ENCODE data around the gene HIP1. TPM values are rescaled to one million over a fixed set of nuclear protein-coding genes. Genes with fewer than 3 reads are reported as not detected.

Gene HIP1
- total and polyA plus RNA-seq, 2 of the 13 experiments (the other 11 are each of a cell fraction or from before 2014, with no cell fraction given): 4.5 to 6.2 TPM

GRCh38 chr7:75653651-75654050 lies 85.1 kb downstream of the HIP1 start (continued):
- no peak for TF ChIP-seq HNF1A (IDR thresholded peaks at IDR 0.05; ENCODE audit: low read depth)
- no peak for TF ChIP-seq HNF1A (CRISPR knock-in tag; IDR thresholded peaks at IDR 0.05; ENCODE audit: borderline replicate concordance)
- no peak for TF ChIP-seq ARNTL (CRISPR knock-in tag; IDR thresholded peaks at IDR 0.05)
- no peak for TF ChIP-seq HMGA1 (CRISPR knock-in tag; conservative IDR thresholded peaks at IDR 0.05)
- TF ChIP-seq ZNF740 (CRISPR knock-in tag; IDR thresholded peaks at IDR 0.05): no peak
- no peak for TF ChIP-seq KLF13 (CRISPR knock-in tag; IDR thresholded peaks at IDR 0.05)
- TF ChIP-seq IRF2 (CRISPR knock-in tag; IDR thresholded peaks at IDR 0.05): no peak
- TF ChIP-seq ERF (CRISPR knock-in tag; IDR thresholded peaks at IDR 0.05): no peak
- no peak for TF ChIP-seq ZNF136 (CRISPR knock-in tag; IDR thresholded peaks at IDR 0.05; ENCODE audit: low read depth)
- TF ChIP-seq ZNF33B (CRISPR knock-in tag; IDR thresholded peaks at IDR 0.05): no peak
- TF ChIP-seq ELF1 (CRISPR knock-in tag; IDR thresholded peaks at IDR 0.05): no peak
- TF ChIP-seq ZMYM3 (CRISPR knock-in tag; IDR thresholded peaks at IDR 0.05): no peak
- no peak for TF ChIP-seq RNF2 (conservative IDR thresholded peaks at IDR 0.05; ENCODE audit: low read depth)

Data from HepG2 (cell line).